Measurements from ENCODE around the gene NRF1. TPM values are rescaled to one million over a fixed set of nuclear protein-coding genes. Genes with fewer than 3 reads are reported as not detected.

Gene NRF1
- total RNA-seq, 1 experiment from 2014 or later: 19.3 TPM

GRCh38 chr7:129796186-129796775 lies 184.8 kb downstream of the NRF1 start:
- Mint-ChIP-seq H3K27me3 (ENCODE audit: low read depth) (peaks cover 28% of the 10 kb centered on the region), H3K4me3 (no peak overlapping the region), H3K9me3 (no peaks in the 10 kb centered on the region), H3K27ac (peak overlapping the region in 1 of 3 experiments; percentile 9; a peak in 1 of 7 replicates), H3K4me1 (peaks cover 15 to 24% of the 10 kb centered on the region in 2 experiments), H3K36me3 (ENCODE audit: insufficient read depth in 1 of 3, low read depth in 3 of 3) (no peaks in the 10 kb centered on the region; a peak in 2 of 7 replicates)
- Histone ChIP-seq H3K79me1 (ENCODE audit: insufficient read depth, low read depth, low read length, poor library complexity, severe bottlenecking) (no peaks in the 10 kb centered on the region), H2BK20ac (ENCODE audit: low read depth, low read length, poor library complexity, severe bottlenecking) (no peak overlapping the region), H3T11ph (ENCODE audit: low read length) (no peak overlapping the region), H3K14ac (ENCODE audit: insufficient read depth, low read length) (no peak overlapping the region), H3K9ac (ENCODE audit: extremely low read depth, insufficient read length, low read length) (no peak overlapping the region), H4K91ac (ENCODE audit: insufficient read length, low read depth, low read length) (no peak overlapping the region), H3K23ac (ENCODE audit: insufficient read length, low read depth, low read length) (no peak overlapping the region), H3K27ac (ENCODE audit: insufficient read length, low read depth, low read length) (no peak overlapping the region), H2BK12ac (ENCODE audit: insufficient read length, low read depth, low read length) (no peak overlapping the region), H3K4me2 (ENCODE audit: insufficient read depth, insufficient read length, low read length) (no peak overlapping the region), H2BK15ac (ENCODE audit: low read depth, low read length) (no peak overlapping the region), H2AFZ (ENCODE audit: low read length) (no peak overlapping the region), H3K23me2 (ENCODE audit: insufficient read length, low read depth, low read length, poor library complexity, severe bottlenecking) (no peaks in the 10 kb centered on the region), H3K9me3 (ENCODE audit: control insufficient read depth, low read depth, low read length) (no peaks in the 10 kb centered on the region), H4K5ac (ENCODE audit: insufficient read length, low read depth, low read length) (no peak overlapping the region), H3K4ac (ENCODE audit: low read depth, low read length) (no peak overlapping the region), H2BK120ac (ENCODE audit: low read depth, low read length, poor library complexity, severe bottlenecking) (no peak overlapping the region), H3K27me3 (ENCODE audit: insufficient read depth, low read length) (no peaks in the 10 kb centered on the region), H2BK5ac (ENCODE audit: insufficient read length, low read length) (no peak overlapping the region), H3K79me2 (ENCODE audit: insufficient read depth, low read length) (no peaks in the 10 kb centered on the region), H4K8ac (replicated peaks; ENCODE audit: insufficient read length, low read depth, low read length) (no peak overlapping the region), H3K4me1 (ENCODE audit: insufficient read depth, low read length) (peaks cover 4% of the 10 kb centered on the region; the same call in 1 of the 2 replicates), H3K18ac (ENCODE audit: insufficient read length, low read depth, low read length) (no peak overlapping the region), H3K56ac (ENCODE audit: insufficient read length, low read depth, low read length) (no peak overlapping the region), H2AK5ac (ENCODE audit: insufficient read length, low read length) (no peak overlapping the region), H4K20me1 (ENCODE audit: control insufficient read depth, insufficient read depth, insufficient read length) (no peaks in the 10 kb centered on the region)
- no peak for TF ChIP-seq CTCF (conservative IDR thresholded peaks at IDR 0.05)
- WGBS (ENCODE audit: extremely low coverage, insufficient read length, low lambda C conversion rate): no CpG with 5 or more reads among the region's 9 CpGs
- DNase-seq: no peak
